IMR-90 (cell line): ENCODE measurements around the gene TMCC1. TPM values are rescaled to one million over a fixed set of nuclear protein-coding genes. Genes with fewer than 3 reads are reported as not detected.

Experiments
- ATAC-seq: fragments of 200-7000 bp; cut with Tn5 transposase; 2 replicates; pipeline ENCODE4 v1.9.1; 2020; ENCODE audit warnings: low read depth, mild to moderate bottlenecking, moderate library complexity
- BruUV-seq: library from RNA; stranded (reverse); fragments of 400-500 nt; replicated peaks from 2 replicates; lab custom pipeline; 2021; lab: Mats Ljungman, UMichigan
- CTCF ChIA-PET: fragments of 300-600 bp; formaldehyde crosslinking; extraction: SDS; loops from one replicate; lab custom pipeline; 2021; ENCODE audit warnings: antibody characterized with exemption; lab: Yijun Ruan, JAX
- POLR2A ChIA-PET: fragments of 300-600 bp; sonication (Branson Sonifier 250); formaldehyde crosslinking; loops from one replicate; lab custom pipeline; 2022; ENCODE audit warnings: antibody characterized with exemption; ENCODE audit not compliant: unreplicated experiment; lab: Charles Lee
- DNase-seq: peaks from one replicate; pipeline ENCODE4 v3.0.0; 2013
- H2AFZ ChIP-seq: replicated peaks from 2 replicates; pipeline ENCODE3; 2013; ENCODE audit warnings: low read length, mild to moderate bottlenecking; ENCODE audit not compliant: poor library complexity
- H2AK5ac ChIP-seq: 2 replicates; pipeline ENCODE4 v1.6.1; 2013; ENCODE audit warnings: low read depth, low read length, inconsistent platforms
- H2AK9ac ChIP-seq: replicated peaks from 2 replicates; pipeline ENCODE3; 2013; ENCODE audit warnings: mild to moderate bottlenecking, low read depth, low read length, moderate library complexity; ENCODE audit not compliant: poor library complexity
- H2BK120ac ChIP-seq: 2 replicates; pipeline ENCODE4 v1.6.1; 2013; ENCODE audit warnings: low read depth, low read length, inconsistent platforms
- H2BK15ac ChIP-seq: 3 replicates; pipeline ENCODE4 v1.6.1; 2013; ENCODE audit warnings: low read depth, low read length, inconsistent platforms
- H2BK20ac ChIP-seq: 2 replicates; pipeline ENCODE4 v1.6.1; 2013; ENCODE audit warnings: low read depth, mild to moderate bottlenecking, inconsistent platforms, low read length, moderate library complexity
- H2BK5ac ChIP-seq: 2 replicates; pipeline ENCODE4 v1.6.1; 2013; ENCODE audit warnings: mild to moderate bottlenecking, low read depth, low read length, inconsistent platforms; ENCODE audit not compliant: poor library complexity, severe bottlenecking
- H3K14ac ChIP-seq: replicated peaks from 2 replicates; pipeline ENCODE4 v1.6.1; 2013; ENCODE audit warnings: low read depth, low read length, inconsistent platforms
- H3K18ac ChIP-seq: 2 replicates; pipeline ENCODE4 v1.6.1; 2013; ENCODE audit warnings: low read depth, low read length, control low read depth
- H3K23ac ChIP-seq: 2 replicates; pipeline ENCODE4 v1.6.1; 2013; ENCODE audit warnings: low read depth, low read length, inconsistent platforms
- H3K27ac ChIP-seq: 2 replicates; pipeline ENCODE4 v1.5.1; 2013; ENCODE audit warnings: mild to moderate bottlenecking, control low read depth, low read length; ENCODE audit not compliant: insufficient read depth
- H3K27me3 ChIP-seq: 2 replicates; pipeline ENCODE4 v1.6.1; 2013; ENCODE audit warnings: low read length; ENCODE audit not compliant: control insufficient read depth, insufficient read depth
- H3K36me3 ChIP-seq: 2 replicates; pipeline ENCODE4 v1.6.1; 2013; ENCODE audit warnings: low read length, mixed read lengths; ENCODE audit not compliant: control insufficient read depth, insufficient read depth
- H3K4ac ChIP-seq: 2 replicates; pipeline ENCODE4 v1.6.1; 2013; ENCODE audit warnings: low read depth, low read length, inconsistent platforms
- H3K4me1 ChIP-seq: 2 replicates; pipeline ENCODE4 v1.6.1; 2013; ENCODE audit warnings: low read length, mixed read lengths; ENCODE audit not compliant: control insufficient read depth, insufficient read depth
- H3K4me2 ChIP-seq: 2 replicates; pipeline ENCODE4 v1.6.1; 2013; ENCODE audit warnings: low read depth, mild to moderate bottlenecking, control low read depth, low read length, moderate library complexity
- H3K4me3 ChIP-seq: 2 replicates; pipeline ENCODE4 v1.5.1; 2013; ENCODE audit warnings: low read depth, mild to moderate bottlenecking, control low read depth, low read length, moderate library complexity; ENCODE audit not compliant: insufficient read depth
- H3K56ac ChIP-seq: 2 replicates; pipeline ENCODE4 v1.6.1; 2013; ENCODE audit warnings: low read length, inconsistent platforms; ENCODE audit not compliant: insufficient read depth; ENCODE audit errors: extremely low read depth
- H3K79me1 ChIP-seq, 2 experiments: 2 replicates each; pipeline ENCODE4 v1.6.1; 2013; ENCODE audit warnings: low read length in 2 of 2, inconsistent platforms in 1 of 2, low read depth in 1 of 2
- H3K9ac ChIP-seq: 2 replicates; pipeline ENCODE4 v1.6.1; 2013; ENCODE audit warnings: low read depth, low read length, control low read depth
- H3K9me1 ChIP-seq: 2 replicates; pipeline ENCODE4 v1.6.1; 2013; ENCODE audit warnings: low read length, inconsistent platforms; ENCODE audit not compliant: insufficient read depth
- H3K9me3 ChIP-seq: 2 replicates; pipeline ENCODE4 v1.6.1; 2013; ENCODE audit warnings: low read length; ENCODE audit not compliant: control insufficient read depth, insufficient read depth
- H4K20me1 ChIP-seq: 2 replicates; pipeline ENCODE4 v1.6.1; 2013; ENCODE audit warnings: low read length, inconsistent platforms; ENCODE audit not compliant: insufficient read depth
- H4K5ac ChIP-seq: 2 replicates; pipeline ENCODE4 v1.6.1; 2013; ENCODE audit warnings: mild to moderate bottlenecking, low read depth, low read length, control low read depth
- H4K8ac ChIP-seq, 2 experiments: 2 replicates each; pipeline ENCODE4 v1.6.1; 2013; ENCODE audit warnings: low read depth in 2 of 2, low read length in 2 of 2, control low read depth in 1 of 2, inconsistent platforms in 1 of 2
- H4K91ac ChIP-seq: 2 replicates; pipeline ENCODE4 v1.6.1; 2013; ENCODE audit warnings: low read depth, low read length, inconsistent platforms; ENCODE audit not compliant: insufficient read depth
- MAFK ChIP-seq: IDR thresholded peaks from 2 replicates; pipeline ENCODE4 v1.6.1; 2012; ENCODE audit warnings: low read depth, low read length, improper control_type of control experiment
- dilution Hi-C: fragments of 300-500 bp; cut with HindIII; formaldehyde crosslinking; loops from one replicate; pipeline ENCODE4 v1.14.3; 2018; ENCODE audit warnings: low sequenced_read_pairs; ENCODE audit not compliant: unreplicated experiment
- in situ Hi-C: fragments of 300-500 bp; cut with MboI; formaldehyde crosslinking; loops from 3 replicates; pipeline ENCODE4 v1.14.3; 2019; ENCODE audit warnings: low sequenced_read_pairs, inconsistent platforms, mixed read lengths
- intact Hi-C: fragments of 100-400 bp; cut with micrococcal nuclease; formaldehyde crosslinking; loops from 2 replicates; pipeline ENCODE4 v1.10.0; 2022
- polyA plus RNA-seq, 3 experiments: library from polyadenylated mRNA; depleted of rRNA; stranded (reverse); fragments of >200 nt; gene quantifications; 2 replicates each; pipeline ENCODE4 v1.2.3, GENCODE V29; 2012; ENCODE audit warnings: low replicate concordance in 1 of 3
- total RNA-seq: library from RNA; depleted of rRNA; stranded (reverse); fragments of >200 nt; gene quantifications from 2 replicates; pipeline ENCODE4 v1.2.3, GENCODE V29; 2012
- TF ChIP-seq, protein P1 (sequence below): fragments of 150-350 bp; IDR thresholded peaks from 2 replicates; pipeline ENCODE4 v1.6.1; 2017; ENCODE audit warnings: mild to moderate bottlenecking, antibody characterized with exemption, low read length, low read depth

TMCC1 gene
- total and polyA plus RNA-seq, 2 of the 4 experiments (the other 2 are of a cell fraction) = 5.0 to 7.3 TPM

DNA sequence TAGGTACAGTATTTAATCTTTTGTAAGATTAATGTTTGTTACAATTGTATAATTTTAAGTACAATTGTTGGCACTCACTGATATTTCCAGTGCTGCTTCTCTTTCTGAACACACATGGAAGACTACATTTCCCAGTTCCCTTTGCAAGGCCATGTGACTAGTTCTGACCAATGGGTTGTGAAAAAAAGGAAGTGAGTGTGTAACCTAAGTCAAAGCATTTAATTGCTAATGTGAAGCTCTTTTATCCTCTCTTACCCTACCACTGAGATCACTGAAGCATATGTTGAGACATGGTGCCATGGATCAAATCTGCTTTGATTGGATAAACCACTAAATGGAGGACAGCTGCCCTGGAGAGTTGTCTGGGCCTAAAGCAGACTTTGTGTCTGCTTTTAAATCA, 203.1 kb downstream of the TMCC1 start:
- DNase-seq (peak; percentile 79), ATAC-seq (peak; percentile 52; the same call in 1 of the 2 replicates)
- Histone ChIP-seq H3K18ac (no peak overlapping the region; the same call in 1 of the 2 replicates), H2BK5ac (no peak overlapping the region), H4K20me1 (peaks cover 4% of the 10 kb centered on the region; the same call in 1 of the 2 replicates), H4K91ac (no peak overlapping the region), H3K4me1 (0 out of 2 replicates have a peak, but pooled peaks cover 5% of the 10 kb centered on the region), H4K8ac (peak overlapping the region in 1 of 2 experiments; percentile 79; a peak in 1 of 4 replicates), H3K23ac (no peak overlapping the region), H2BK20ac (no peak overlapping the region), H3K56ac (no peak overlapping the region), H2AK5ac (no peak overlapping the region), H2AFZ (no peak overlapping the region), H2BK15ac (no peak overlapping the region), H2BK120ac (no peak overlapping the region), H3K14ac (no peak overlapping the region), H3K4me3 (no peak overlapping the region), H3K4me2 (no peak overlapping the region), H3K9me3 (no peaks in the 10 kb centered on the region), H3K9me1 (no peaks in the 10 kb centered on the region), H3K27ac (no peak overlapping the region), H2AK9ac (no peak overlapping the region), H3K79me1 (peaks cover 0 to 4% of the 10 kb centered on the region in 2 experiments; a peak in 2 of 4 replicates), H3K27me3 (no peaks in the 10 kb centered on the region), H4K5ac (peak overlapping the region; percentile 96; the same call in 1 of the 2 replicates), H3K9ac (no peak overlapping the region), H3K36me3 (no peaks in the 10 kb centered on the region), H3K4ac (no peak overlapping the region)
- TF ChIP-seq, protein P1, sequence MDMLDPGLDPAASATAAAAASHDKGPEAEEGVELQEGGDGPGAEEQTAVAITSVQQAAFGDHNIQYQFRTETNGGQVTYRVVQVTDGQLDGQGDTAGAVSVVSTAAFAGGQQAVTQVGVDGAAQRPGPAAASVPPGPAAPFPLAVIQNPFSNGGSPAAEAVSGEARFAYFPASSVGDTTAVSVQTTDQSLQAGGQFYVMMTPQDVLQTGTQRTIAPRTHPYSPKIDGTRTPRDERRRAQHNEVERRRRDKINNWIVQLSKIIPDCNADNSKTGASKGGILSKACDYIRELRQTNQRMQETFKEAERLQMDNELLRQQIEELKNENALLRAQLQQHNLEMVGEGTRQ = peak; percentile 96
- no peak for TF ChIP-seq MAFK
- intact Hi-C loops (no loop called here), in situ Hi-C loops (no loop called here), dilution Hi-C loops (no loop called here)
- POLR2A ChIA-PET = no interaction called here
- no TSS peak for BruUV-seq
- CTCF ChIA-PET = interaction anchor here (0.9 kb wide), 1 partner anchor 26 kb away, joined by 3 read pairs; no protein-coding TSS in a partner anchor
